ENCODE results near the gene DNAI1.
"Not testable (repeated sequence)": the region's sequence is repeated elsewhere in the genome, so short reads cannot be mapped to it uniquely, and the experiment has no call there.

DNAI1 gene

GRCh38 chr9:34512131-34513078, 53.8 kb downstream of the DNAI1 start:
- peak in 34 of 58 donors; percentile 15 to 79 (median 42) for DNase-seq

DNA sequence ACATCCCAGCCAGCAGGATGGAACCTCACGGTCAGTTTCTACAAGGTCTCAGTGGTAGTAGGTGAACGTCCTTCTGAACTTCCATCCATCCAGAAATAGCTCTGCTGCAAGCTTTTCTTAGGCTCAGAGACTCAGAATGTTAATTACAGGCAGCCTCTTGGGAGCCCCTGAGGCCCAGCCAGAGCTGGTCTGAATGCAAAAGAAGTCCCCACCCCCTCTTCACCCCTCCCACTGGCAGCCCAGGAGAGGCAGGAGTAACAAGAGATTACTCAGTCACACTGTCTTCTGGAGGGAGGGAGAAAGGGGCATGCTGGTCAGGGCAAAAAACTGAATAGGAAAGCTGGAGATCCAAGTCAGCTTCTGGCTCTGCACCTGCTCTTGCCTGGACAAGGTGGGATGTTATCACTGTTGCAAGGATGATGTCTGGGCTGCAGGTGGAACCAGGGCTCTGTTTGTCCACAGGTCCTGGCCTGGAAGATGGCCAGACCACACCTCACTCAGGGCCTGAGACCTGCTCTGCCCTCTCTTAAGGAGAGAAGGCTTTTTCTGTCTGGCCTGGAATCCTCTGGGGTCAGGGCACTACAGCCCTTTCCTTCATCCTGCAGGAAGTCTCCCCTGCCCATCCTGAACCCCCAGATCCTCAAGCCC, 55.1 kb downstream of the DNAI1 start:
- DNase-seq: peak in 38 of 58 donors; percentile 9 to 75 (median 38)

DNA sequence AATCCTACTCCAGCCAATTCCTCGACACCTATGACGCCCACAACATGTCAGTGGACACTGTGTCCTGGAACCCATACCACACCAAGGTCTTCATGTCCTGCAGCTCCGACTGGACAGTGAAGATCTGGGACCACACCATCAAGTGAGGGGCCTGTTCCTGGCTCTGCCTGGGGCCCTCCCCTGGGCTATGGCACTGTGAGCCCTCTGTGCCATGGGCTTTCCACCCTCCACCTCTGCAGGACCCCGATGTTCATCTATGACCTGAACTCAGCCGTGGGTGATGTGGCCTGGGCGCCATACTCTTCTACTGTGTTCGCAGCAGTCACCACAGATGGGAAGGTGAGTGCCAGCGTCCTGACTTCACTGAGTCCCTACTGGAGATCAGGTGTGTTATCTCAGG, 55.8 kb downstream of the DNAI1 start:
- DNase-seq: no peak

DNA sequence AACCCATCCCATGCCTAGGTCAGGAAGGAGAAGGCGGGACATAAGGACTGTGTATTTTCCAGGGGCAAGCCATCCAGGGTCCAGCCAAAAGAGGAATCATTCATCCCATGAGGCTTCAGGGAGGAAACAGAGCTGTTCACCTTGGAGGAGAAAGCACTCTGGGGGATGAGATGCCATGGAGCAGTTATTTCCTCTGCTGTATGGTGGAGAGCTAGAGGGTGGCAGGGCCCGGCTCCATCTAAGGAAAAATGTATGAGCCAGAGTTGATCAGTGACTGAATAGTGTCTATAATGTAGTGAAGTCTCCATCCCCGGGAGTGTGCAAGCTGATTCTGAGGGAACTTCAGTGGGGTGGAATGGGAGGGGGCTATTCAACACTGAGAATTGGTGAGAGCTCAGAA, 56.2 kb downstream of the DNAI1 start:
- no peak for DNase-seq

DNA sequence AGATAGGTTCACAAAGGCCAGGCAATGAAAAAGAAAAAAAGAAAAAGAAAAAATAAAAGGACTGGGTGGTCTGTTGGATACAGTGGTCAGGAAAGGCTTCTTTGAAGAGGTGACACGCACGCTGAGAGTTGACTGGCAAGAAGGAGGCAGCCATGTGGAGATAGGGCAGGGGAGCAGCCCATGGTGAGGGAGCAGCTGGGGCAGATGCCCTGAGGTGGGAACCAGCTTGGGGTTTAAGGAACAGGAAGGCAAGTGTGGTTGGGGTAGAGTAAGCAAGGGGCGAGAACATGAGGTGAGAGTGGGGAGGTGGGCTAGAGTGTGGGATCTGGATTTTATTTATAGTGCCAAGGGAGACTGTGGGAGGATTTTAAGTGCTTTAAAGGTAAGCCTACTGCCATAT, 57.4 kb downstream of the DNAI1 start:
- no peak for DNase-seq

GRCh38 chr9:34517185-34517584, 58.6 kb downstream of the DNAI1 start:
- DNase-seq: no peak

GRCh38 chr9:34518110-34518616, 59.6 kb downstream of the DNAI1 start:
- DNase-seq: no peak

DNA sequence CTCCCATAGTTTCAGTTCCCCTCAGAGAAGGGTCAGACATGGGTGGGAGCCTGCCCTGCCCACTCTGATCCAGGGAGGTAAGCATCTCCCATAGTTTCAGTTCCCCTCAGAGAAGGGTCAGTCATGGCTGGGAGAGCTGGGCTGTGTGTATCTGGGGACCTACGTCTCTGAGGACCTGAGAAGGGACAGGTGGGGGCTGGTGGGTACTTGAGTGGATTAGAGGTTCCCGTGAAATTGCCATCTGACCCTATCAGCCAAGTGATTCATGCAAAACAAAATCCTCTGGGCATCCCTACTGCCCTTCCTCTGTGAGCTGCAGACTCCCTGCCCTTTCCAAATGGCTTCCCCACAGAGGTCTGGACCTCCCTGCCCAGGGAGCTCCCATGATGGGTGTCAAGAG, 60.3 kb downstream of the DNAI1 start:
- no peak for DNase-seq

DNA sequence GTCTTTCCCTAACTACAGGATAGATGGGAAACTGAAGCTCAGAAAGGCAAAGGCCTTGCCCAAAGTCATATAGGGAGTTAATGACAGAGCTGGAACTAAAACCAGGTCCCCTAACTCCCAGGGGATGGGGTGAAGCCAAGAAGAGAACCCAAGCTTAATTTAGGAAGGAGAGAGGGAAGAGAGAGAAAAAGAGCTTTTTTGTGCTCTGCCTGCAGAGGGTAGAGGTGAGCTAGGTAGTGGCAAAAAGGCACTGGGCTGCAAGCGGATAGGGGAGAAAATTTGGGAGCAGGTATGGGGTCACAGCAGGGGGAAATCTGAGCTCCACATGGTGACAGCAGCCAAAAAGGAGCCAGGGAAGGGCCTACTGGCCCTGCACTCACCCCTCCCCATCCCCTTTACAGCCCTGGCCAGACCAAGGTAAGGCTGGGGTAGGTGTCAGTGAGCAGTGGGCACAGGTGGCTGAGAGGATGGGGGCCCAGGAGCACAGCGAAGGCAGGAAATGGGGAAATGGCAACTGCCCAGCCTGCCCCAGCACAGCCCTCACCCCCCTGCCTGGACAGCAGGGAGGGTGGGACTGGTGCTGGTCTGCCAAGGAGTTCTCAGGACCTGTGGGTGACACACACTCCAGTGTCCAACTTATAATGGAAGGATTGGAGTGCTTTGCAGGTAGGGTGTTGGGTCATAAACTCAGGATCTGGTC, 60.9 kb downstream of the DNAI1 start:
- DNase-seq: no peak

DNA sequence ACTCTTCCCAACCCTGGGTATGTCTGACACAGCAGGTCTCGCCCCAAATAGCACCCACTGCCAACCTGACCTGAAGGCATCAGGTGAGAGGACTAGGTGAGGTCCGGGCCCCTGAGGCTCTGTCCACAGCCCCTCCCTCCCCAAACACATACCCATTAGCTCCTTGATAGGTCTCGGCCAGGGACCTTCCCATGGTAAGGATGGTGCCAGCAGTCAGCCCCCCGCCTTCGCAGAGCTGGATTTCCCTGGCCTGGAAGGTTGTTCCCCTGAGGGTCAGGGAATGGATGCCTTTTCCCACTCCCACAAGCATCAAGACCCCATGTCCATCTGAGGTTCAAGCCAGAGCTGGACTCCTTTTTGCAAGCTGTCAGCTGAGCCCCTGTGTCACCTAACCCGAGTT, 61.5 kb downstream of the DNAI1 start:
- DNase-seq: no peak

- no peak for DNase-seq
Measured at GRCh38 chr9:34520505-34521385, 62.1 kb downstream of the DNAI1 start.

DNA sequence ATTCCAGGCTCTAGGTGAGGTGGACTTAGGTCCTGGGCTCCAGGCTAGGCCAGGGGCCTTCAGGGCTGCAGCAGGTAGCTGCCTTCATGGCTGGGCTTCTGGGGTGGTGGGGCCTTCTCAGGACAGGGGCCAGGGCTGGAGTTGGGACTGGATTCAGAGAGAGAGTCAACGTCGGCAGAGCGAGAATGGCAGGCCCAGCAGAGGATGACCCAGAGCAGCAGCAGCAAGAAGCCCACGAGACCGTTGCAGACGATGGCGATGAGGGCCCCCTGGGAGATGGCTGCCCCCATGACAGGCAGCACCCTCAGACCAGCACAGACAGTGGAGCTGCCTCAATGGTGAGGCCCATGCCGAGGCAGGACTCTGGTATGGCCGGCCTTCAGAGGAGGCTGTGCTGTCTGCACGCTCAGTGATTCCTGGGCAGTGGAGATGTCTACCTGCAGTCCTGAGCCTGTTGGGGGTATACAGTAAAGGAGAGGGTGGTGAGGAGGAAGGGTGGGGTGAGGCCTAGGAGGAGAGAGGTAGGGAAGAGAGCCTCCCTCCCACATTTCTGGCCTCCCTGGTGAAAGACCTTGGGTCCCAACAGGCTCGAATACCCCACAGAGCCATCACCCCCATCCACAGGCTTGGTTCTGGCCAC, 62.9 kb downstream of the DNAI1 start:
- no peak for DNase-seq

- peak in 41 of 58 donors; percentile 9 to 67 (median 44) for DNase-seq
Measured at GRCh38 chr9:34522091-34522887, 63.7 kb downstream of the DNAI1 start.

DNA sequence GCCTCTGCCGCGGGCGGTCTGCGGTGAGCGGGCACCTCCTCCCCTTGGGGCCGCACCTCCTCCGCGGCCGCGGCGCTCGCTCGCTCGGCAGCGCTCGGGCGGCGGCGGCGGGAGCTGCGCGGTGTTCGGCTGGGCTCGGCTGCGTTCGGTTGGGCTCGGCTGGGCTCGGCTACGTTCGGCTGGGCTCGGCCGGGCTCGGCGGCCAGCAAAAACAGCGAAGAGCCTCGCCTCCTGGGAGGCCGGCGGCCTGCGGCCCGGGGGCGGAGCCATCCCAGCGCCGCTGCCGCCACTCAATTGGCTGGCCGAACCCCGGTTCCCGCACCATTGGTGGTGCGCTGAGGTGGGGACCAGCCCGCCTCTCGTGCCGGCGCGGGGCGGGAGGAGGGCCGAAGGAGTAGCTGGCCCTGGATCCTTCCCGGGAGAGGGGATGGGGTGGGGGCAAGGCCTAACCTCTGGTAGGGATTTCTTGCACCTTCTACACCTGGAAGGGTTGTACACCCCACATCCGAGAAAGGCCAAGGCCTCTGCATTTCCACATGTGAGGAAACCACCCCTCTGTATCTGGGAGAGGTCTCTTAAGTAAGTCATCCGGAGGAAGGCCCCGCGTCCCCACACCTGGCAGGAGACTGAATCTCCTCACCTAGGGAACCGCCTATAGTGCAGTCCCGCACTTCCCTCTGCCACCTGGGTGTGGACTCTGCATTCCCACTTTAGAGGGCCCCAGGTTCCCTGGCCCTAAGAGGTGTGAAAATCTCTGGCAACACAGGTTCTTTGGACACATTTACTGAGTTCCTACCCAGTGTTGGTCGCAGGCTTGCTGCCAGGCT, 64.6 kb downstream of the DNAI1 start, which contains the start of gene ENHO:
ENHO (minus strand) TSS at position 20 of the 827 bp plus-strand sequence. CDS start 1,295 bp downstream, outside the sequence.
- peak; percentile 62 to 95 (median 89) for DNase-seq

GRCh38 chr9:34524349-34524748, 65.7 kb downstream of the DNAI1 start:
- DNase-seq: no peak

- DNase-seq: no peak
Measured at GRCh38 chr9:34526026-34526425, 67.4 kb downstream of the DNAI1 start.

GRCh38 chr9:34532041-34532440, 73.4 kb downstream of the DNAI1 start:
- not testable (repeated sequence) for DNase-seq

DNA sequence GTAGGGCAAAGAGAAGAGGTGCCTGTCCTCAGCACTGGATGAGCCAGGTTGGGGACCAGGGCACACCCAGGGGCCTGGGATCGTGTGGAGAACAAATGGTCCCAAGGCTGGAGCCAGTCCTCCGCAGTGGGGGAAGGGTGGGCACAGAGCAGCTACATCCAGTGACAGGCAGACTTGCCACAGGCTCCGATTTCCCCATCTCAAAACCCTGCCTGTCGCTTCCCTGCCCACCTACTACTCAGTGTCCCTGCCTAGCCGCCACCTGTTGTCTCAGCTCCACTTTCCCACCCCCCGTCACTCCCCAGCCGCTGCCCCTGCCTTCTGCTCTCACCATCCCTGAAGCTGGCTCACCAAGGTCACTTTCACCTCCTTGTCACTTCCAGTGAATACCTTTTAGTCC, 78.1 kb downstream of the DNAI1 start:
- DNase-seq: no peak

Data from anterior cingulate cortex (tissue), 58 donors.